A673 (cell line): ENCODE results near the gene MAGEB1.

Source experiments
- CTCF ChIP-seq: fragments of 300-800, 200-600 bp; sonication (generic); conservative IDR thresholded peaks from 2 replicates; pipeline ENCODE4 v1.5.1; 2017; ENCODE audit warnings: low read depth, mild to moderate bottlenecking, antibody characterized with exemption, low read length, moderate library complexity, mixed read lengths
- EZH2 ChIP-seq: fragments of 200-600 bp; sonication (generic); IDR thresholded peaks from 2 replicates; pipeline ENCODE4 v1.6.1; 2017; ENCODE audit warnings: borderline replicate concordance, low read depth, mild to moderate bottlenecking, mixed read lengths, antibody characterized with exemption, low read length; ENCODE audit not compliant: poor library complexity, severe bottlenecking

- TF ChIP-seq CTCF (no peak), EZH2 (no peak)
Measured at GRCh38 chrX:30280428-30280827, 33.5 kb downstream of the MAGEB1 start.
